NT2/D1 (cell line): ENCODE measurements around the gene TM4SF1.
A peak's percentile ranks its signal among the peaks of the same experiment; 100 is the strongest.
"Not testable (repeated sequence)": the region's sequence is repeated elsewhere in the genome, so short reads cannot be mapped to it uniquely, and the experiment has no call there.

Experiments
- DNase-seq: peaks from one replicate; pipeline ENCODE4 v3.0.0-alpha.2; 2011; ENCODE audit warnings: low read depth, low spot score
- H3K27me3 ChIP-seq: 2 replicates; pipeline ENCODE4 v1.6.0; 2011; ENCODE audit warnings: mild to moderate bottlenecking; ENCODE audit not compliant: insufficient read length, insufficient read depth
- H3K36me3 ChIP-seq: 2 replicates; pipeline ENCODE4 v1.6.1; 2011; ENCODE audit warnings: mild to moderate bottlenecking, low read length, mixed read lengths; ENCODE audit not compliant: insufficient read depth, insufficient read length
- H3K4me1 ChIP-seq: 2 replicates; pipeline ENCODE4 v1.5.1; 2011; ENCODE audit not compliant: insufficient read depth, insufficient read length
- H3K4me3 ChIP-seq: 2 replicates; pipeline ENCODE4 v1.5.1; 2011; ENCODE audit warnings: low read depth; ENCODE audit not compliant: insufficient read length
- H3K9ac ChIP-seq: 2 replicates; pipeline ENCODE4 v1.6.0; 2011; ENCODE audit warnings: low read depth; ENCODE audit not compliant: insufficient read length
- H3K9me3 ChIP-seq: 2 replicates; pipeline ENCODE4 v1.5.1; 2011; ENCODE audit warnings: mild to moderate bottlenecking, low read length; ENCODE audit not compliant: insufficient read depth
- SUZ12 ChIP-seq: IDR thresholded peaks from 2 replicates; pipeline ENCODE4 v1.6.1; 2011; ENCODE audit not compliant: insufficient read length, insufficient read depth; ENCODE audit errors: extremely low read depth
- YY1 ChIP-seq: IDR thresholded peaks from 2 replicates; pipeline ENCODE4 v1.6.1; 2011; ENCODE audit not compliant: insufficient read length, insufficient read depth
- ZNF274 ChIP-seq: IDR thresholded peaks from 2 replicates; pipeline ENCODE4 v1.6.1; 2011; ENCODE audit warnings: mild to moderate bottlenecking, low read depth, low read length

TM4SF1 gene

DNA sequence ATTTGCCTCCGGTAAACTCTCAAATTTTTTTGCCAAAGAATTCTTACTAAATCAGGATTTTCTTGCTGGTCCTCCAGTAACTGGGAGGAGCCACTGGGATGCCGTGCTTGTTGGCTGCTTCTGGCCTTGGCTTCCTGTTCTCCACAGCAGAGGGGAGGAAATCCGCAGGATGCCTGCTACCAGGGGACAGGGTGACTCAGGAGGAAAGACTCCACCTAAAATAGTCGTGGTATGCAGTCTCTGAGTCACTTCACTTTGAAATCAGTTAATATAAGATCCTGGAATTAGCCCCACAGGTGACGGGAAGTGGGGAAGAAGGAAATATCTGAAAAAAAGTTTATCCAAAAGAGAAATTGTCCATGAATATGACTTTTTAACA lies 37.5 kb downstream of the TM4SF1 start:
- H3K9ac ChIP-seq: no peak overlapping the region
- peak; percentile 69 for DNase-seq
- TF ChIP-seq SUZ12 (no peak), YY1 (no peak), ZNF274 (no peak)

DNA sequence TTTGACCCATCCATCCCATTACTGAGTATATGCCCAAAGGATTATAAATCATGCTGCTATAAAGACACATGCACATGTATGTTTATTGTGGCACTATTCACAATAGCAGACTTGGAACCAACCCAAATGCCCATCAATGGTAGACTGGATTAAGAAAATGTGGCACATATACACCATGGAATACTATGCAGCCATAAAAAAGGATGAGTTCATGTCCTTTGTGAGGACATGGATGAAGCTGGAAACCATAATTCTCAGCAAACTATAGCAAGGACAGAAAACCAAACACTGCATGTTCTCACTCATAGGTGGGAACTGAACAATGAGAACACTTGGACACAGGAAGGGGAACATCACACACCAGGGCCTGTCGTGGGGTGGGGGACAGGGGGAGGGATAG lies 40.0 kb downstream of the TM4SF1 start:
- not testable (repeated sequence) for H3K9ac ChIP-seq, H3K4me1 ChIP-seq, H3K9me3 ChIP-seq, DNase-seq, H3K36me3 ChIP-seq, H3K4me3 ChIP-seq, H3K27me3 ChIP-seq

More for the DNA sequence above, 37.5 kb downstream of the TM4SF1 start:
- Histone ChIP-seq H3K36me3 (no peaks in the 10 kb centered on the region), H3K4me1 (no peaks in the 10 kb centered on the region), H3K4me3 (no peak overlapping the region), H3K9me3 (peaks cover 5% of the 10 kb centered on the region; the same call in 1 of the 2 replicates), H3K27me3 (no peaks in the 10 kb centered on the region)

DNA sequence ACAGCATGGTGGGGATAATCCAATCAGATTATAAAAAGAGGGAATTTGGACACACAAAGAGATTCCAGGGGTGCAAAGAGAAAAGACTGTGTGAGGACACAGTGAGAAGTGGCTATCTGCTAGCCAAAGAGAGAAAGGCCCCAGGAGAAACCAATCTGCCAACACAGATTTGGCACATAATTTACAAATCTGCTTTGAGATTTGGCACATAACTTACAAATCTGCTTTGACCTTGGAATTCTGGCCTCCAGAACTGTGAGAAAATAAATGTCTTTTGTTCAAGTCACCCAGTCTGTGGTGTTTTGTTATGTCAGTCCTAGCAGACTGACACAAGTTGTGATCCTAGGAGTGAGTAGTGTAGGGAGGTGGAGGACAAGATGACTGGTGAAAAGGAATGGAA lies 40.5 kb downstream of the TM4SF1 start:
- Histone ChIP-seq H3K4me1 (no peaks in the 10 kb centered on the region), H3K9me3 (peaks cover 5% of the 10 kb centered on the region; the same call in 1 of the 2 replicates), H3K9ac (no peak overlapping the region), H3K4me3 (no peak overlapping the region), H3K36me3 (no peaks in the 10 kb centered on the region), H3K27me3 (no peaks in the 10 kb centered on the region)
- DNase-seq: no peak
- TF ChIP-seq SUZ12 (no peak), YY1 (no peak), ZNF274 (no peak)

DNA sequence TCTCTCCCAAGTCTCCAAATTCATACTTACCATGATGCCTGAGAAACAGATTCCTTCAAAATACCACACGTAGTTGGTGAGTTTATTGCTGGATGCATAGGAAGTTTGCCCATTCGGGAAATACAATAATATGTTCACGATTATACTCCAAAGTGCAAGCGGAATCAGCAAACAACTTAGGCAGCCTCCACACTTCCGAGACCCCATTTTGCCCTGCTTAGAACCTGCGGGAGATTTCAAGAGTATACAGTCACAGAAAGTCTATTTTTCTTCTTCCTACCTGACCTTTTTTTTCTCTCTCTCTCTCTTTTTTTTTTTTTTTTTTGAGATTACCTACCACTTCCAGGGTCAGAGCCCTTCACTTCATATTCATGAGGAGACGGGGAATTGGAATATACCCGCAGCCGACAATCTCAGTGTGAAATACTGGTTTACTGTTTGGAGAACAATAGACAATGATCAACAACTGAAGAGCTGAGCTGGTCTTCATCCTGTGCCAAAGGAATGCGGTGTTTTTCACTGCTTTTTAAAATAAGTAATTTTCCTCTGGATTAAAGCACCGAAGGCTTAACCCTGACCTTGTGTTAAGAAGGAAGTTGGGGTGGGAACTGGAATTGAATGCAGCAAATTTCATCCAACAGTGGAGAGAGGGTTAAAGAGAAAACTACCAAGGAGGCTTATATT lies 44.1 kb downstream of the TM4SF1 start, which contains the start of gene TM4SF18:
Gene TM4SF18, minus strand, starts transcription at position 461 of the 684 bp plus-strand sequence. Its CDS starts 254 bp downstream, at position 207.
- Histone ChIP-seq H3K27me3 (no peaks in the 10 kb centered on the region), H3K9ac (no peak within 1 kb of the TSS), H3K4me1 (no peaks in the 10 kb centered on the region), H3K36me3 (no peaks in the 10 kb centered on the region), H3K9me3 (no peaks in the 10 kb centered on the region), H3K4me3 (no peak within 1 kb of the TSS)
- DNase-seq: peak; percentile 22
- no peak for TF ChIP-seq YY1

DNA sequence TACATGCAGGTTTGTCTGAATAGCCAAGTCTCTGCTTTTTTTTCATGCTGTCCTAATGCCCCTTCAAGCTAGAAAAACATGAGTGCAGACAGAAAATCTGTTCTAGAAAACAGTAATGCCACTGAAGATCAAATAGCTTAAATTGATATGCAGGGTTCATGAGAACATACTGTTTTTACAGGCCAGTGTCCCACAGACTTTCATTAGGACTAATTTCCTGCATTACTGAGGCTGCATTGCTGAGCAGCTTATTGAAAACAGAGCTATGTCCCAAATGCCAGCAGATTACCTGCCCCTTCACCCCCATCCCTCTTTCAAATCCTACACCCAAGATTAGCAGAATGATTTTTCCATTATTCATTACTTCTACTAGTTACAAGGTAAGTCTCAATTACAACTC lies 44.7 kb downstream of the TM4SF1 start:
- DNase-seq: no peak
- Histone ChIP-seq H3K27me3 (no peaks in the 10 kb centered on the region), H3K9ac (no peak overlapping the region), H3K4me1 (no peaks in the 10 kb centered on the region), H3K9me3 (no peaks in the 10 kb centered on the region), H3K36me3 (no peaks in the 10 kb centered on the region), H3K4me3 (no peak overlapping the region)
- TF ChIP-seq YY1: no peak
- TF ChIP-seq SUZ12: no peak
- no peak for TF ChIP-seq ZNF274

DNA sequence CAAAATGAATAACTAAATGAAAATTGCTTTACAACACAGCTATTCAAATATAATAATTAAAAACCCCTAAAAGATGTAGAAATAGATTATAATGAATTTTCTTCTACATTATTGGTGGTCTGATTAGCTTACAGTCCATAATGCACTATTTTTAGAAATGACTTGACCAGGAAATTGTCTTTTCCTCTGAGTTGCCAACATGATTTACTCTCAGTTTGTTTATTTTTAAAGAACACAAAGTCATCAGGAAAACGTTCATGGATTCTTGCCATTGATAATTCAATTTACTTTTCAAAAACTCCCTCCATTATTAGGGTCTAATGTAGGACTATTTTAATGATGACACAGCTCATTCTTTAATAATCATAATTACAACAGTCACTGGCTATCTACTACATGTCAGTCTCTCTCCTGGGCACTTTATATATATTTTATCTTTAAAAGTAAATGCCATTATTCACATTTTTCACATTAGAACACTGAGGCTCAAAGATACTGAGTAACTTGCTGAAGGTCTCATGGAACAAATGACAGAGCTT lies 45.2 kb downstream of the TM4SF1 start:
- DNase-seq: no peak
- H3K36me3 ChIP-seq: no peaks in the 10 kb centered on the region
- H3K9me3 ChIP-seq: no peaks in the 10 kb centered on the region
- H3K27me3 ChIP-seq: no peaks in the 10 kb centered on the region
- no peak overlapping the region for H3K9ac ChIP-seq
- no peaks in the 10 kb centered on the region for H3K4me1 ChIP-seq
- H3K4me3 ChIP-seq: no peak overlapping the region
- TF ChIP-seq ZNF274: no peak
- TF ChIP-seq SUZ12: no peak
- TF ChIP-seq YY1: no peak

DNA sequence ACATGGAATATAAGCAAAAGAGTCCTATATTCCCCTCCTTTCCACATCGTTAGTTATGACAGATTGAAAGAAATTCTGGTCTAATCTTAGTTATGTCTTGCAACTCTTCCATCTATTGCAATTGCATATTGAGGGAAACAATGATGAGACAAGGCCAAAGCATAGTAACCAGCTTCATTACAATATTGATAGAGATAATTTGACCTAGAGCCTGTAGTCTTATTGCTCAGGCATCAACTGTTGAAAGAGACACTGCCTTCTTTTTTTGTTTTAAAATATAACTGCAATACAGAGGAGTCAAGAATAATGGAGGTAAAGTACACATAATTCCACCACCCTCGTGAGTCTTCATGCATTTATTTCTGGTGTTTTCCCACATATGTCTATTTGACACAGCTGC lies 46.1 kb downstream of the TM4SF1 start:
- Histone ChIP-seq H3K4me1 (no peaks in the 10 kb centered on the region), H3K27me3 (no peaks in the 10 kb centered on the region), H3K36me3 (no peaks in the 10 kb centered on the region), H3K4me3 (no peak overlapping the region), H3K9me3 (no peaks in the 10 kb centered on the region), H3K9ac (no peak overlapping the region)
- TF ChIP-seq ZNF274: no peak
- no peak for TF ChIP-seq YY1
- no peak for TF ChIP-seq SUZ12
- no peak for DNase-seq
